B cell (primary cell): ENCODE measurements around the gene APH1A.

Experiments used
- CTCF ChIP-seq: fragments of 200-600 bp; IDR thresholded peaks from one replicate; pipeline ENCODE4 v1.8.0; 2022; ENCODE audit warnings: antibody characterized with exemption, mild to moderate bottlenecking
- EZH2 ChIP-seq: IDR thresholded peaks from 2 replicates; pipeline ENCODE4 v1.6.1; 2012; ENCODE audit warnings: borderline replicate concordance, low read depth, mild to moderate bottlenecking, moderate library complexity, low read length; ENCODE audit not compliant: insufficient read depth, poor library complexity, severe bottlenecking

- no peak for TF ChIP-seq CTCF
- TF ChIP-seq EZH2: no peak
Measured at GRCh38 chr1:150257624-150258585, 10.9 kb downstream of the APH1A start, which contains the start of gene CA14.
